NCI-H128 (cell line): ENCODE results near the gene RGS1.

Source experiments
- DNase-seq: peaks from one replicate; lab custom pipeline; 2025; ENCODE audit not compliant: unreplicated experiment; lab: John Stamatoyannopoulos, UW

RGS1 gene

DNA sequence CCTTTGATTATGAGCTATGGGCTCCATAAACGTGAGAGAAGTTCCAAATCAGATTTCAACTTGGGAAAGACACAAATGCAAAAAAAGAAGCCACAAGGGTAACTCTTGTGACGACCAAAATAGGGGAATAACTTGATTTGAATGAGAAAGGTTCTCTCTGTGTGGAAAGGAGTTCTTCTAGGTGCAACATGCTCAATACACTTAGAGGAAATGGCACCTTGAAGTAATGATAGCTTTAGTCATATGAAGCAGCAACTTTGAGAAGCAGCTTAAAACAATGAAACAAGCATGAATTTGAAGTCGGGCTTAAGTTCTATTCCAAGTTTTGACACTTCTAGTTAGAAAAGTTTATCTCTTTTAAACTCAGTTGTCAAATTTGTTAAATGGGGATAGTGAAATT is 21.8 kb upstream of the RGS1 start:
- no peak for DNase-seq

DNA sequence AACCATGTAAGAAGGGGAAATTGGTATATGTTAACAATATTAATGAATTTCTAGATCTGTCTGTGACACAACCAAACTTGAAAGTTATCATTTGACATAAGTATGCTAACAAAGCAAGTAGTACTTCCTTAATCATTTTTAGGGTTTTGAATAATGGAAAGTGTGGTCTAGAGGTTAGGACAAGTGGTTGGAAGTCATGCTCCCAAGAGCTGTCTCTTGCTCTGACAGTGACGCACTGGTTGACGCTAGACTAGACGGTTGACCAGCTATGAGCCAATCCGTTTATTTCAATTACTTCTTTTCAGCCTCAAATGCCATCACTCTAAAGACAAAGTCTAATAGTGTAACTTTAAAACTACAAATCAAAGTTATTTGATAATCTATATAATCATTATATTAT is 20.7 kb upstream of the RGS1 start:
- no peak for DNase-seq

DNA sequence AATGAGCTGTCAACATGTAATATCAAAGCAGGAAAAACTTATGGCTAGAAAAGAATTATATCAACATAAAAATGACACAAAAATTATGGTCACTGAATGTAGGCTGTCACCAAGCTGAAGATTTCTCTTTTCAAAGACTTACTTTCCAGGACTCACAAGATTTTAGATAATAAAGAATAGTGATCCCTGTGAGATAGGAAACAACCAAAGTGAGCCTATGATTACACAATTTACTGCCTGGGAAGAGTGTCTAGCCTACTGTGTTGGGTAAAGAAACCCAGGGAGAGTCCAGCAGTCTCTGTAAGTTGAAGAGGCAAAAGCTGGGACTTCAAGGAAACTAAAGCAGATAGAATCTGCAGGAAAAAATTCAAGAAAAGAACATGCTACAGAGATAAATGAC is 20.2 kb upstream of the RGS1 start:
- no peak for DNase-seq

DNA sequence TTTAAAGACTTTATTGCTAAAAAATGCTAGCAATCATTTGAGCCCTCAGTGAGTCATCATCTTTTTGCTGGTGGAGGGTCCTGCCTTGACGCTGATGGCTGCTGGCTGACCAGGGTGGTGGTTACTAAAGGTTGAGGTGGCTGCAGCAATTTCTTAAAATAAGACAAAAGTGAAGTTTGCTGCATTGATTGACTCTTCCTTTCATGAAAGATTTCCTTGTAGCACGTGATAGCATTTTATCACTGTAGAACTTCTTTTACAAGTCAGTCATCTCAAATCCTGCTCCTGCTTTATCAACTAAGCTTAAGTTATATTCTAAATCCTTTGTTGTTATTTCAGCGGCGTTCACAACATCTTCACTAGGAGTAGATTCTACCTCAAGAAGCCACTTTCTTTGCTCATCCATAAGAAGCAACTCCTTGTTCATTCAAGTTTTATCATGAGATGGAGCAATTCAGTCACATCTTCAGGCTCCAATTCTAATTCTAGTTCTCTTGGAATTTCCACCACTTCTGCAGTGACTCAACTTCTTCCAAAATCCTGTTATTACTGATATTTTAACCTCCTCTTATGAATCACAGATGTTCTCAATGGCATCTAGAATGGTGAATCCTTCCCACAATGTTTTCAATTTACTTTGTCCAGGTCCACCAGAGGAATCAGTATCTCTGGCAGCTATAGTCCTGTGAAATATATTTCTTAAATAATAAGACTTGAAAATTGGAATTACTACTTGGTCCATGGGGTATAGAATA is 17.6 kb upstream of the RGS1 start:
- DNase-seq, result no peak

DNA sequence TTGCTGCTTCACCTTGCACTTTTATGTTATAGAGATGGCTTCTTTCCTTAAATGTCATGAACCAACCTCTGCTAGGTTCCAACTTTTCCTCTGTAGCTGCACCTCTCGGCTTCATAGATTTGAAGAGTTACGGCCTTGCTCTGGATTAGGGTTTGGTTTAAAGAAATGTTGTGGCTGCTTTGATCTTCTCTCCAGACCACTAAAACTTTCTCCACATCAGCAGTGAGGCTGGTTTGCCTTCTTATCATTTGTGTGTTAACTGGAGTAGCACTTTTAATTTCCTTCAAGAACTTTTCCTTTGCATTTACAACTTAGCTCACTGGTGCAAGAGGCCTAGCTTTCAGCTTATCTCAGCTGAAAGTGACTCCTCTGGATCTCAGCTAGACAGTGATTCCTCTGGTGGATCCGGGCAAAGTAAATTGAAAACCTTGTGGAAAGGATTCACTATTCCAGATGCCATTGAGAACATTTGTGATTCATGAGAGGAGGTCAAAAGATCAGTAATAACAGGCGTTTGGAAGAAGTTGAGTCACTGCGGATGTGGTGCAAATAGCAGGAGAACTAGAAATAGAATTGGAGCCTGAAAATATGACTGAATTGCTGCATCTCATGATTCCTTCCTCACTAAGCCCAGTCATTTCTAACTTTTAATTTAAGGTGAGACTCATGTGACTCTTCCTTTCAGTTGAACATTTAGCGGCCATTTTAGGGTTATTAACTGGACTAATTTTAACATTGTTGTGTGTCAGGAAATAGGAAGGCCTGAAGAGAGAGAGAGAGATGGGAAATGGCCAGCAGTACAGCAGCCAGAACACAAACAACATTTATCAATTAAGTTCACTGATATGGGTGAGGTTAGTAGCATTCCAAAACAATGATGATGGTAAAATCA is 16.2 kb upstream of the RGS1 start:
- DNase-seq, result no peak

DNA sequence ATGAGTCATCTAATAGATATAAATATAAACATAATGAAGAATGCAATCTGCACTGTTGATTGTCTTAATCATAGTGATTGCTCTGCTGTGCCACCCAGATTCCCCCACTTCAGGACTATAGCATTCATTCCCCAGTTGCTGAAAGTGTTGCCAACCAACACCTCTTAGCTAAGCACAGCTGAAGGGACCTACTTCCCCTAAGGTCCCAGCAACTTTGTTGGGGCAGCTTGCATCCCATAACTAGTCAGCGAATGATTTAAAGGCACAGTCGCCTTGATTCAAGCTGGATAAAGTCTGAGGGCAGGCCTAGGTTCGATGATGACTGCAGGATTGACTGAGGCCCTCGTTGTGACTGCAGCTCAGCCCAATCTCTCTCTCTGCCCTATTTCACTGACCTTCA is 14.3 kb upstream of the RGS1 start:
- DNase-seq, result no peak

DNA sequence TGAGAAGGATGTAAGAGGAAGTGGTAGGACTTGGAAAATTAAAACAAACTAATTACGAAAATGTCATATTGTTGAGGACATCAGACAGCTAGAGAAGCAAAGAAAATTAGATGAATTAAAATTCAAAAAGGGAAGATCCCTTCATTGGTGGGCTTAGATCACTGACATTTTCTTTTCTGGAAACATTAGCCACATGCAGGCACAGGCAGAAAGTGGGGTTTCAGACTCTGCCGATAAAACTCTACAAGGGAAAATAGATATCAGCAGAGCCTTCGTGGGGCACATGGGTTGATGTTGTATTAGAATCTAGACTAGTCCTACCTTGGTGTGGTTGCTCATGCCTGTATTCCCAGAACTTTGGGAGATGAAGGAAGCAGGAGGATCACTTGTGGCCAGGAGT is 12.4 kb upstream of the RGS1 start:
- no peak for DNase-seq

DNA sequence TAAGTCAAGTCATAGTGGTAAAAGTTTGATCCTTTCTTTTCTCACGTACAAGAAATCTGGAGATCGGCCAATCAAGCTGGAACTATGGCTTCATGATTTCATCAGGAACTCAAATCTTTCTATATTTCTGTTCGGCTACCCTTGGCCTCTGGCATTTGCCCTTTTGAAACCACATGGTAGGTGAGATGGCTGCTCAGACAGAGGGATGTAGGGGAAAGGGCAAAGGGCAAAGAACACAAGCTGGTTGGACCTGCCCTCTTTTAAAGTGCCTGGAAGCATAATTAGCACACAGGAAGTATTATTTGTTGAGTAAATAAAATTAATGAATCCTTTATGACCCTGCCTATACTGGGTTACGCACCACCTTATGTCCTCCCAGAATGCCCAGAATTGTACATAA is 11.5 kb upstream of the RGS1 start:
- DNase-seq, result no peak

DNA sequence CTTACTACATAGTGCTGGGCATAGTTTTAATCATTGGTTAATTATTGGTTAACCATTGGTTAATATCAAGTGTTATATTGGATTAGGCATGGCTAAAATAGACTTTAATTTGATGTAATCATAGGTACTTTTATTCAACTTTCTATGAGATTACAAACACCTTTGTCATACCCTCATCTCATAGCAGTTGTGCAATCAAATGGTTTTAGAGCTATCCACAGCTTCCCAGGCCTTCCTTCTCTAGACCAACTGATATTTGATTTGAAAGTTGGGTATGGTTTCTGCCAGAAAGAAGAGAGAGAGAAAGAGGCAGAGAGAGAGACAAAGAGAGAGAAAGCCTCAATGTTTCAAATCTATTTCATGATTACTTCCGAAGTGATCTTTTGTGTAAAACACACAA is 9.6 kb upstream of the RGS1 start:
- no peak for DNase-seq

DNA sequence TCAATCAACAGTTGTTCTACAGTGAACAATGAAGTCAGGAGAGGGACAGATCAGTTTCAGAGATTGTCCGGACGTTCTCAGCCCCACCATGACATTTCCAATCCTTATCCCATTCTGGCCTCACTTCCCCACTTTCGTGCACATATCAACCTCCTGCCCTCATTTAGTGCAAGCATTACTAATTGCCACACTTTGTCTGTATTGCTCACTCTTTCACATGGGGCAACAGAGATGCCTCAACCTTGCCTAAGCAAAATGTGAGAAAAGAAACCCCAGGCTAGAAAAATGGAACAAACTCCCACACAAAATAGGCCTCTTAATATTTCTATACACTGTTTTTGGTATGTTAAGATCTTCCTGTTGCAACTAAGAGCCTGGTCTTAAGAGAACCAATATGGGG is 8.9 kb upstream of the RGS1 start:
- DNase-seq, result no peak

DNA sequence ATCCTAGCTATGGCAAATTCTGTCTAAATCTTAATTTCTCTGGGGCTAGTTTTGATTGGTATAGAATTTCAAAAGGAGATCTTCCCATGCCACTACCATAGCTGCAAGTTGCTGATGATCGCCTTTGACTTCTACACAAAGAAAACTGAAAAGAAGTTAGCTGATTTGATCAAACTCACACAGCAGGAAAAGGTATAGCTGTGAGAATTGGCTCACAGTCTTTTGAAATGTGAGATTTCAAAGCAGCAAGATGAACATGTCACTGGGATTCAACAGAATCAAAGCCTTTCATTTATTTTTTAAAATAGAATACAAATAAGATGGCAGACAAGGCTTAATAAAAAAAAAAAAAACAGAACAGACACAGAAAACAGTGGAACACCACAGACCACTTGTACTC is 7.5 kb upstream of the RGS1 start:
- DNase-seq, result no peak

DNA sequence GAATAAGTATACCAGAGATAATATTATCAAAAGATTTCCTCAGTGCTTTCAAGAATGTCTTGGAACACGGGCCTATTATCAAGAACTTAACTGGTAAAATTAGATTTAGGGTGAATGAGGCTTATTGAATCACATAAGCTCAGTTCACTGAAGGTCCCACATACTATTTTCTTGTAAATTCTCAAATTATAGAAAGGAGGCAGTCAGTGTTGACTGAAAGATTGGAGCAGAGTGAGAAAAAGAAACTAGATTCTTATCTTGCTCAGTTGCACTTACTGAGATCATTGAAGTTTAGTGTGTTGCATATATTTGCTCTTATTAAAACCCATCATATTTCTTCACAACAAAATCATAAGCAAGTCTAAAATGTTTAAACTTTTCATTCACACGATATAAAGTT is 3.9 kb upstream of the RGS1 start:
- DNase-seq, result no peak

DNA sequence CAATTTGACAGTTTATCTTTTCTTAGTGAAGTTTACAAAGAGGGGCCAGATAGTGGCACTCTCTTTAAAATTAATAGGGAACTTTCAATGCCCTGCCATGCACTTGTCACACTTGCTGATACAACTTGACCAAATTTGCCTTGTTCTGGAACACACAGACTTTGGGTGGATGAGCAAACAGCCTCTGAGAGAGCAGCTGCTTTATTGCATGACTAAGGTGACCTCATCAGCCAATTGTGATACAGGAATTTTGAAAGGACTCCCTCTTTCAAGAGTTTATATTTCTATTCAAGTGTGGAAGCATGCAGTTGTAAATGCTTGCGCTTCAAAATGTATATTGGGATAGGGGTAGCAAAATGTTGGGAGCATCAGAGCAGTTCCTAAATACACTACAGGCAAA is 2.1 kb upstream of the RGS1 start:
- no peak for DNase-seq

DNA sequence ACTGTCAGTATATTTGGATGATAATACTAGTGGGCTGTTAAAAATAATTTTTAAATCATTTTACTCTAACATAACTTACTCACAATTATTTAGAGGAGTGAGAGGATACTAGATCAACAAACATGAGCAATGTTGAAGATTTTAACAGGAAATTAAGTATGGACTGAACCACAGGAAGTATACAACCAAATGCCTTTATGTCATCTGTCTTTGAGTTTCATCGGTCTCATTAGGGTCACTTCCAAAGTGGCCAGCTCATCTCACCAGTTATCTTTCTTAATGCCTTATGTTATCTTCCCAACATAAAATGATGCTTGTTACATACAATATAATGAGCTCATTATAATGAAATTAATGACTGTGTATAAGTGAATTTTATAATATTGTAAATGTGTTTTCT is 1.5 kb upstream of the RGS1 start:
- no peak for DNase-seq

DNA sequence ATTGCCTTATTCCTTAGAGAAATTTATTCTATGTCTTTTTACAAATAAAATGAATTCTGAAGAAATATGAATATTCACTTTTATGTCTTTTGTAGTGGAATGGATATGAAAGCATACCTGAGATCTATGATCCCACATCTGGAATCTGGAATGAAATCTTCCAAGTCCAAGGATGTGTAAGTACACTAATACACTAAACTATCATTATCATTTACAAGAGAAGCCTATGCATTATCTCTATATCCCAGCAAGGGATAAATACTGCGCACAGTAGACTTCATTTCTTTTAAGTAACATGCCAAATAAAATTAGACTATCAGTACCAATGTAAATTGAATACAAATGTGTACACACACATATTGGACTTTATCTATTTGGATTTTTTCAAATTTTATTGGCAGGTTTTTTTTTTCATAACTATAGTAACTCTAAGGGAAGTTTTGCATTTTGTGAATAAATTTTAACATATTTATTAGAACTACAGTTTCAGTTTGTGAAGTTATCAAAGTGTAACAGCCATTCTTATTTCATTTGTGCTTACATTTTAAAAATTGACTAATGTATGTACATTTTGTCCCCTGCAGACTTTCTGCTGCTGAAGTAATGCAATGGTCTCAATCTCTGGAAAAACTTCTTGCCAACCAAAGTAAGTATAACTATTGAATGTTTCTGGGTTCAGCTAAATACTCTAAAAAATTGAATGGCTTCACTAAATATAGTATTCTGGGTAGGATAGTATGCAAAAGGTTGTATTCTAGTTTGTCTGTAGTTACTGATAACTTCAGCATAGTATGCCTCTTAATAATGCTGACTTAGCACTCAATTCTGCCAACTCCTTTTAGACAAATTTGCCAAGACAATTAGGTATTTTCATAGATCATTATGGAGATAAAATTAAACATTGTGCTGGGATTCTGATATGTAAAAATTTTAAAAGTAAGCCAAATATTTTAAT is 894 bp downstream of the RGS1 start:
- DNase-seq, result no peak

DNA sequence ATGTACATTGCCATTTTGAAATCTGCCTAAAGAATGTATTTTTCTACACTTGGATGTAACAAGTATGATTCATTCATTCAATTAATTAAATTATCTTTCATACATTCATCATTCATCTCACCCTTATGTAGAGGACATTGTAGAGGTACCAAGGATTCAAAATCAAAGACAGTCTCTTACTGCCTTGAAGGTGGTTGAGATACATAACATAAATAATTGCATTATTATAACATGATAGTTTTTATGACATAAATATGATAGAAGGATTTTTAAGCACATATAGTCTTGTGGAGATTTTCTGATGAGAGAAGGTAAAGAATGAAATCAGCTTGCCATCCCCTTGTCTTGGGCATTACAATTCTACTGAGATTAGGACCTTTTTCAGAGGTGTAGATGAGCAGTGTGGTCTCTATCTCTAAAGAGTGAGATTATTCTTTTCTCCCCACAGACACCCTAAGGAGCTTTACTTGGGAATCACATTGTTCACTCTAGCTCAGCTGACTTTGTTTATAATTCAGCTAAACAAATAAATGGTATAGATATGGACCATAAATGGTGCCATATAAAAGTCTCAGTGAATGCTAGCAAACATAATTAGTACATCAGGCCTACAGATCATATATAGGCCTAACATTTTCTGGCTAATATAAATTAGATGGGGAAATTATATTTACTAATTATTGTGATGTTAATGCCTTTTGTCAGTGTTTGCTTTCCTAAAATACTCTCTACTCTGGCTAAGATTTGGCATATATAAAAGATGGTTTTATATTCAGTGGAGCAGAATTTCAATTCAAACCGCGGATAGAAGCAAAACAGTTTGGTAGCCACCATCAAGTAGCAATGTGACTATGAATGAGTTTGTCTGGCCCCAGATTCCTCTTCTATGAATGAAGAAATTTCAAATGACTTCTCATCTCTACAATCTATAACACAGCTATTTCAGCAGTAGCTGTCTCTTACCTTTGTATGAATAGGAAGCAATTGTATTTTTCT is 1.9 kb downstream of the RGS1 start:
- no peak for DNase-seq

DNA sequence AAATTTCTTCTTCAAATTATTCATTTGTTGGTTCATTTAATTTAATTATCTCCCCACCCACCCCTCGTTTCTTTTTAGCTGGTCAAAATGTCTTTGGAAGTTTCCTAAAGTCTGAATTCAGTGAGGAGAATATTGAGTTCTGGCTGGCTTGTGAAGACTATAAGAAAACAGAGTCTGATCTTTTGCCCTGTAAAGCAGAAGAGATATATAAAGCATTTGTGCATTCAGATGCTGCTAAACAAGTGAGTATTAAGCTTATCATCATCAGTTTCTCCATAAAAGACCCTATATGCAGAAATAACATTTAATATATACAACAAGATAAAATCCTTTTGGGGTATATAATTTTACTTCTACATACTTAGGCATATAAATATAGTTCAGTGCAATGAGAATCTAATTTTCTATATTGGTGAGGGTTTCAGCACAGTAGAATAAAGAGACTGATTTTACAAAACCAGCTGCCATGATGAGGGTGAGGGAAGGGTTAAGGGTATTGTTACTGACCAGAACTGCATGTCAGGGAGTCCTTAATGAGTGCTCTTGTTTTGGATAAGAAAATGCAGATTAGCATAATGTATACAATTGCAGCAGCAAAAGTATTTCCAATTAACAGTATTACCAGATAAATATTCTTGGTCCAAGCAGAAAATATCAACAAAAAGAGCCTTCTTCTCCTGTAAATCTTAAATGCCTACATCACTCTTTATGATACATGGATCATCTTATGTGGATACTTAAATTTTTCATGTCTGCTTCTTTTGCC is 2.8 kb downstream of the RGS1 start:
- DNase-seq, result no peak

DNA sequence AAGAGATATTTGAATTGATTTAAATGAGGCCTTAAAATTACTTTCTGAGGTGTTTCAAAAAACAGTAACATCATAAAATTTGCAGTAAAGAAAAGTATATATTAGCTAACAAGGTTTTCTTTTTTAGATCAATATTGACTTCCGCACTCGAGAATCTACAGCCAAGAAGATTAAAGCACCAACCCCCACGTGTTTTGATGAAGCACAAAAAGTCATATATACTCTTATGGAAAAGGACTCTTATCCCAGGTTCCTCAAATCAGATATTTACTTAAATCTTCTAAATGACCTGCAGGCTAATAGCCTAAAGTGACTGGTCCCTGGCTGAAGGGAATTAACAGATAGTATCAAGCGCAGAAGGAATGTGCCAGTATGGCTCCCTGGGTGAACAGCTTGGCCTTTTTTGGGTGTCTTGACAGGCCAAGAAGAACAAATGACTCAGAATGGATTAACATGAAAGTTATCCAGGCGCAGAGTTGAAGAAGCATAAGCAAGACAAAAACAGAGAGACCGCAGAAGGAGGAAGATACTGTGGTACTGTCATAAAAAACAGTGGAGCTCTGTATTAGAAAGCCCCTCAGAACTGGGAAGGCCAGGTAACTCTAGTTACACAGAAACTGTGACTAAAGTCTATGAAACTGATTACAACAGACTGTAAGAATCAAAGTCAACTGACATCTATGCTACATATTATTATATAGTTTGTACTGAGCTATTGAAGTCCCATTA is 3.6 kb downstream of the RGS1 start:
- DNase-seq, result no peak
